ENCODE measurements around the gene MND1.

Gene MND1

DNA sequence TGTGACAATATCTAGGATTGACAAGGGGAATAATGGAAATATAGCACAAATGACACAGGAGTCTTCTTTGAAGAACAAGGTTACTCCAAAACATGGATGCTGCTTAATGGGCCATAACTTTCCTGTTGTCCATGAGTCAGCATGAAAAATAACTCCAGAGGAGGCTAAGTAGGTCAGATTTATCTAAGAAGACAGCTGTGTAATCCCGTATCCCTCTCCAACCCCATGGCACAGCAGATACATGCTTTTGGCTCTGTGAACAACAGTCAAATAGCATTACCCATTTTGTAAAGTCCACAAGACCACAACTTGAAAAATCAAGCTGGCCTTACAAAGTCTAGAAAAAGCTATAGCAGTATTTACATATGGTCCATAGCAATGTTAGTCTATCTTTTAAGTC, 119.6 kb downstream of the MND1 start:
- H3K27ac ChIP-seq: no peak overlapping the region
- ChIA-PET POLR2A (ENCODE audit: low non-redundant PET) (no interaction called here), CTCF (no interaction called here)
- TF ChIP-seq, protein P1, sequence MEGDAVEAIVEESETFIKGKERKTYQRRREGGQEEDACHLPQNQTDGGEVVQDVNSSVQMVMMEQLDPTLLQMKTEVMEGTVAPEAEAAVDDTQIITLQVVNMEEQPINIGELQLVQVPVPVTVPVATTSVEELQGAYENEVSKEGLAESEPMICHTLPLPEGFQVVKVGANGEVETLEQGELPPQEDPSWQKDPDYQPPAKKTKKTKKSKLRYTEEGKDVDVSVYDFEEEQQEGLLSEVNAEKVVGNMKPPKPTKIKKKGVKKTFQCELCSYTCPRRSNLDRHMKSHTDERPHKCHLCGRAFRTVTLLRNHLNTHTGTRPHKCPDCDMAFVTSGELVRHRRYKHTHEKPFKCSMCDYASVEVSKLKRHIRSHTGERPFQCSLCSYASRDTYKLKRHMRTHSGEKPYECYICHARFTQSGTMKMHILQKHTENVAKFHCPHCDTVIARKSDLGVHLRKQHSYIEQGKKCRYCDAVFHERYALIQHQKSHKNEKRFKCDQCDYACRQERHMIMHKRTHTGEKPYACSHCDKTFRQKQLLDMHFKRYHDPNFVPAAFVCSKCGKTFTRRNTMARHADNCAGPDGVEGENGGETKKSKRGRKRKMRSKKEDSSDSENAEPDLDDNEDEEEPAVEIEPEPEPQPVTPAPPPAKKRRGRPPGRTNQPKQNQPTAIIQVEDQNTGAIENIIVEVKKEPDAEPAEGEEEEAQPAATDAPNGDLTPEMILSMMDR (conservative IDR thresholded peaks at IDR 0.05; ENCODE audit: low read depth): no peak
- no peak for DNase-seq (ENCODE audit: low spot score)

Measured in RWPE1 (cell line).